Uterus (tissue), 2 donors: ENCODE results near the gene CREB5.

ENCODE experiments used
- POLR2A ChIP-seq, 2 donors: fragments of 450-650 bp; IDR thresholded peaks; one replicate each; pipeline ENCODE4 v1.6.1; 2016; ENCODE audit warnings: antibody characterized with exemption in 2 of 2, mild to moderate bottlenecking in 1 of 2, moderate library complexity in 1 of 2
- TF ChIP-seq, protein P1 (sequence below), 4 experiments: fragments of 200-600 bp in 2 of 4; fragments of 450-650 bp in 2 of 4; sonication (generic) in 2 of 4; IDR thresholded peaks; one replicate each; pipeline ENCODE4 v1.5.1; 2016 to 2019; ENCODE audit warnings: antibody characterized with exemption in 4 of 4, mild to moderate bottlenecking in 2 of 4, moderate library complexity in 1 of 4

DNA sequence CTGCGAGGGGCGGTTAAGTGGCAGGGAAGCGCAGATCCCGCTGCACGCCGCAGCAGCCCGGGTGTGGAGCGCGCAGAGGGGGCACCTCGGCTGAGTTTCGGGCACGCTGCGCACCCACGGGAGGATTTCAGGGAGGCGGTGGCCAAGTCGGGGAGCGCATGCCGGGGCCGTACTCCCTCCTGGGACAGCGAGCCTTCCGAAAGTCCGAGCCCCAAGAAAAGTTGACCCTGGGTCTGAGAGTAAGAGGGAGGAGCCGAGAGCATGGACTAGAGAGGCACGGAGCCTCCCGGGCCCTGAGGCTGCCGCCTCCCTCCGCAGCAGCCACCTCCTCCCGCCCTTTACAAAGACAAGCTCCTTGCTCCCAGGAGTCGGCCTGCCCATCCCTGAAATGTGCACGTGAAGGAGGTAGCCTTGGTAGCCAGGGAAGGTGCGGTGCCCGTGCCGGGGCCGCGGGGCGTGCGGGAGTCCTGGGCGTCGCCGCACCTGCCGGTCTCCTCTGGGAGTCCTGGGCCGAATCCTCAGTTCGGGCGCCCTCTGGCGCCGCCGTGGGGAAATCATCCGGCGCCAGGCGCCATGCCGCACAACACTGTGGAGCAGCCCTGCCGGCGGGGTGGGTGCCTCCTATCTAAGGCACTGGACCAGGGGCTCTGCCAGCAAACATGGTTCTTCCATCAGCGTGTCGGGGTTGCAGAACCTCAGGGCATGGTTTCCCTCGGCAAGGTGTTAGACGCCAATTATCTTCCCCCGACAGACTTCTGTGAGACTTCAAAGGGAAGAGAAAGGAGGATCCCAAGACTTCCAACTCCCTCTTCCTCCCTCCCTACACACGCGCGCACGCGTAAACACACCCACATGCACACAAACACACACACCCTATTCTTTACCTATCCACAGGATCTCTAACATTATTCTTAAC is 441.8 kb downstream of the CREB5 start:
- peak in 1 of 2 donors; percentile 23 for TF ChIP-seq POLR2A (IDR thresholded peaks at IDR 0.05)
- TF ChIP-seq, protein P1, sequence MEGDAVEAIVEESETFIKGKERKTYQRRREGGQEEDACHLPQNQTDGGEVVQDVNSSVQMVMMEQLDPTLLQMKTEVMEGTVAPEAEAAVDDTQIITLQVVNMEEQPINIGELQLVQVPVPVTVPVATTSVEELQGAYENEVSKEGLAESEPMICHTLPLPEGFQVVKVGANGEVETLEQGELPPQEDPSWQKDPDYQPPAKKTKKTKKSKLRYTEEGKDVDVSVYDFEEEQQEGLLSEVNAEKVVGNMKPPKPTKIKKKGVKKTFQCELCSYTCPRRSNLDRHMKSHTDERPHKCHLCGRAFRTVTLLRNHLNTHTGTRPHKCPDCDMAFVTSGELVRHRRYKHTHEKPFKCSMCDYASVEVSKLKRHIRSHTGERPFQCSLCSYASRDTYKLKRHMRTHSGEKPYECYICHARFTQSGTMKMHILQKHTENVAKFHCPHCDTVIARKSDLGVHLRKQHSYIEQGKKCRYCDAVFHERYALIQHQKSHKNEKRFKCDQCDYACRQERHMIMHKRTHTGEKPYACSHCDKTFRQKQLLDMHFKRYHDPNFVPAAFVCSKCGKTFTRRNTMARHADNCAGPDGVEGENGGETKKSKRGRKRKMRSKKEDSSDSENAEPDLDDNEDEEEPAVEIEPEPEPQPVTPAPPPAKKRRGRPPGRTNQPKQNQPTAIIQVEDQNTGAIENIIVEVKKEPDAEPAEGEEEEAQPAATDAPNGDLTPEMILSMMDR (IDR thresholded peaks at IDR 0.05): peak; percentile 85 to 93 (median 88)
